Adipose tissue (tissue), 3 donors: ENCODE results near the gene POLD1. TPM values are rescaled to one million over a fixed set of nuclear protein-coding genes. Genes with fewer than 3 reads are reported as not detected.
A peak's percentile ranks its signal among the peaks of the same experiment; 100 is the strongest.

Experiments used
- H3K27ac ChIP-seq: one replicate; pipeline ENCODE4 v1.5.1; 2013; ENCODE audit warnings: low read depth, low read length
- WGBS, 3 donors: extraction: QIAGEN DNeasy Blood & Tissue Kit; methylation state at CpG; one replicate each; pipeline ENCODE4 v1.1.7; 2013; 5-methylcytosine and 5-hydroxymethylcytosine counted together
- polyA plus RNA-seq, 3 donors: library from polyadenylated mRNA; stranded (reverse); fragments of 200-250 nt; gene quantifications; one replicate each; pipeline ENCODE4 v1.2.3, GENCODE V29; 2013
- donor health status: healthy with polysubstance abuse.
- donor health status: Bipolar disorder and iron deficiency.
- donor health status: healthy.

POLD1 gene
- polyA plus RNA-seq, 3 donors = 12.1 to 23.8 (median 13.5) TPM

DNA sequence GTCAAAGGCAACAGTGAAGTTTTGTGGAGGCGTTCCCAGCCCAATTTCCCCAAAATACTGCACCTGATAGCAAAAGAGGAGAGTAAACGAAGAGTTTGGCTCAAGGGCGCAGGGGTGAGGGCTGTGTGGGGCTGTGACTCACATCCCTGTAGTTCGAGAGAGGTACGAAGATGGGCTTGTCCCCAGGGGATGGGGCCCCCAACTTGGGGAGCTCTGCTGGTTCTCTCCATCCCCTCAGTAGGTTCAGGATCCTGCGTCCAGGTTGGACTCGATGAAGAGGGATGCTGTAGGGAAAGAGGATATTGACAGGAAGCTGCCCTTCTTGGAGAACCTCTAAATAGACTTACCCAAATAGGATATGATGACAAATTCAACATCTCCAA lies 22.1 kb upstream of the POLD1 start:
- WGBS, 3 donors = 87 to 92% (median 87%) methylated on average over 7 of the region's 7 CpGs
- no peak overlapping the region for H3K27ac ChIP-seq

DNA sequence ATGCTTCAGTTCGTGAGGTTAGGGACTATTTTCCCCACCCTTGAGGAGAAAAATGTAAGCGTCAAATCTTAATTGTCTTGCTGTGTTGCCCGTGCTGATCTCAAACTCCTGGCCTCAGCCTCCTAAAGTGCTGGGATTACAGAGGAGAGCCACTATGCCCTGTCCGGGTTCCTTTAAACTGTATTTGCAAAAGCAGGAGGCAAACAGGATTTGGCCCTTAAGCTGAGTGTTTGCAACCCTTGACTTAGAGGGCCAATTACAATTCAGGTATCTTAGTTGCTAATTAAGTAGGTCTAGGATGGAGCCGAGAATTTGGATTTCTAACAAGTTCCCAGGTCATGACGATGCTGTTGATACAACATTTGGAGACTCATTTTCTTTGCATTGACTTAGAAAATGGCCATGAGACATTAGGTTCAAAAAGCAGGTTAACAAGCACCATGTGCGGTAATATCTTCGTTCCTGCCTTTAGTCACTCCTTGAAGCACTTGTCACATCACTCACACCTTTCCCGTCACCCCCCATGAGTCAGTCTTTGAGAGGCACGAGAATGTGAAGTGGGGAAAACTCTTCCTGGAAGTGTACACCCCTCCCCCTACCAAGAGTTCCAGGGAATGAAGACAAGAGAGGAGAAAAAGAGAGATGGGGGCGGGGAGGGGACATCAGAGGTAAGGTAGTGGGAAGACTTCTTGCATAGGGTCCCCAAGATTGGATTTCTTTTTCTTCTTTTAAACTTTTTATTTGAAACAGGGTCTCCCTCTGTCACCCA lies 21.3 kb upstream of the POLD1 start:
- H3K27ac ChIP-seq = no peak overlapping the region

DNA sequence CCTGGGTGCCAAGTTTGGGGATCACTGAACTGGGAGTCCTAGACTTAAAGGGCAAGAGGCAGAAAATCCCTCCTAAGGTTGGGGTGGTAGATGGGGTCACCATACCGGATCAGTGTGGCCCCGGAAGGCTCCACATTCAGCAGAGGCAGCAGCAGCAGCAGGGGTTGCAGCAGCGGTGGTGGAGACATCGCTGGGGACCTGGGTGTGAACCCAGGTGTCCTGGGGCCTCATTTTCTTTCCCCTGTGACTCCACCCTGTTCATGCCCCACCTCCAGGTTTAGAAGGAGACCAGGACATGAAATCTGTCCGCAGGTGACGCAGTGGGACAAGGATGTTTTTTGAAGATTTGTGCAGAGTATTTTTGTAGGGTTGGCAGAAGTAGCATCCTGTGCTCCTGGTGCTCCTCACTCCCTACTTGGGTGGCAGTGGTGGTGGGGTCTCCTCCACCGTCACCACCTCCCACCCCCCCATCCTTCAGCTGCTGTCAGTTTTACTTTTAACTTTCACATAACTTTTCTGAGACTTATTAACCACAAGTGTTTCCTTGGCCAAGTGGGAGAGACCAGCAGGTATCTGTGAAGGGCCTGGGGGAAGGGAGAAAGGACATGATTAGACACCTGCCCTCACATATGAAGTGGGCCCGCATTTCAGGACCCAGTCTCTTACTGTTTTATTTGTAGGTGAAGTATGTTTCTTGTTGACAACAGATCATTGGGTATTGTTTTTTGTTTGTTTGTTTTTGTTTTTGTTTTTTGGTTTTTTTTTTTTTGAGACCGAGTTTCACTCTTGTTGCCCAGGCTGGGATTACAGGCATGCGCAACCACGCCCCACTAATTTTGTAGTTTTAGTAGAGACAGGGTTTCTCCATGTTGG lies 18.5 kb upstream of the POLD1 start, which contains the start of gene NAPSA:
TSS of gene NAPSA (minus strand) at position 206 of the 873 bp plus-strand sequence. CDS start at position 188, 18 bp downstream.
- 81 to 83% (median 82%) methylated on average over 11 of the region's 11 CpGs for WGBS, 3 donors
- no peak within 1 kb of the TSS for H3K27ac ChIP-seq

More for the DNA sequence above, 21.3 kb upstream of the POLD1 start:
- WGBS, 3 donors = 70 to 74% (median 73%) methylated on average over 11 of the region's 11 CpGs

DNA sequence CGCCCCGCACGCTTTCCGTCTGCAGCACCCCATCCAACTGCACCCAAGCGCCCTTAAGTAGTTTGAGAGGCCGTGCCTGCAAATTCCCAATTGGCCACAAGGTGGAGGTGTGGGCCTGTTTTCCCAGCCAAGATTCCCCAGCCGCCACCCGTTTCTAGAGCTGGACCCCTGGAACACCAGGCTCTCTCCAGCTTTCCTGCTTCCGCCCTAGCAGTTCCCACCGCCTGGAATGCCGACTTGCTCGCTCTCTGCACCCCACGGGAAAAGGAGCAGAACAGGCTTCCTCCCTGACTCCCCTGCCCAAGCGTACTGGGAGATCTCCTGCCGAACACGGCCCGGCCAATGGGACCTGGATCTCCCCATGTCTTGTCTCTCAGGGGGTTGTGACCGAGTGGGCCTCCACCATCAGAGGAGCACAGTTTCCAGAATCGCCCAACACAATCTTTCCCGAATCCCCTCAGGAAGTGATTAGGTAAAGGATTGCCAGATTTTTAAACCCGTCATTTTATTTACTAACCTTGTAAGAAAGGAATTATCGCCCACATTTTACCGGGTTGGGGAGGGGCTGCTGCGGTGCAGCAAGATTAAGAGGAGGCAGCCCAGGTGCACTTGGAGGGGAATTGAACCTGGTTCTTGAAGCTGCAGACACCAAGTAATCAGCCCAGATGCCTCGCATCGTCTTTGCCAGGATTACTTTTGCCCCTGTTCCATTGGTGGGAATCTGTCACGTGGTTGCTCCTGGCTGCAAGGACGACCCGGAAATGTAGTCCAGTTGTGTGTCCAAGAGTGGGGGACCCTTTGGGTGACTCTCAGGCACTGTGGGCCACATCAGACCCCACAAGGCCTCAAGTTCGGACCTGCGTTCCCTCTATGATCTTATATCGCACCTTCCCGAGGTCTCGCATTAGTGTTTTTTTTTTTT lies 15.2 kb upstream of the POLD1 start:
- 4 to 11% (median 5%) methylated on average over 34 of the region's 34 CpGs for WGBS, 3 donors
- peak overlapping the region; percentile 29 for H3K27ac ChIP-seq

DNA sequence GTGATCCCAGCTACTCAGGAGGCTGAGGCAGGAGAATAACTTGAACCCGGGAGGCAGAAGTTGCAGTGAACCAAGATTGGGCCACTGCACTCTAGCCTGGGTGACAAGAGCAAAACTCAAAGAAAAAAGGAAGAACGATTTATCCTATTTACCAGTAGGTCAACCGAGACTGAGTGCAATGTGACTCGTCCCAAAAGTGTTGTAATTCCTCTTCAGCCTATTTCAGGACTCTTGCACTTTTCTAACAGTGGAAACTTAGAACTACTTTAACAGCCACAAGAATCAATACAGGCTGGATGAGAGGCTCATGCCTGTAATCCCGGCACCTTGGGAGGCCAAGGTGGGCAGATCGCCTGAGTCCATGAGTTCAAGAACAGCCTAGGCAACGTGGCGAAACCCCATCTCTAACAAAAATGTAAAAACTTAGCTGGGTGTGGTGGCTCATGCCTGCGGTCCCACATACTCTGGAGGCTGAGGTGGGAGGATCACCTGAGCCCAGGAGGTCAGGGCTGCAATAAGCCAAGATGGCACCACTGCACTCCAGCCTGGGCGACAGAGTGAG lies 12.2 kb upstream of the POLD1 start:
- no peak overlapping the region for H3K27ac ChIP-seq
- 73 to 86% (median 73%) methylated on average over 10 of the region's 10 CpGs for WGBS, 3 donors

DNA sequence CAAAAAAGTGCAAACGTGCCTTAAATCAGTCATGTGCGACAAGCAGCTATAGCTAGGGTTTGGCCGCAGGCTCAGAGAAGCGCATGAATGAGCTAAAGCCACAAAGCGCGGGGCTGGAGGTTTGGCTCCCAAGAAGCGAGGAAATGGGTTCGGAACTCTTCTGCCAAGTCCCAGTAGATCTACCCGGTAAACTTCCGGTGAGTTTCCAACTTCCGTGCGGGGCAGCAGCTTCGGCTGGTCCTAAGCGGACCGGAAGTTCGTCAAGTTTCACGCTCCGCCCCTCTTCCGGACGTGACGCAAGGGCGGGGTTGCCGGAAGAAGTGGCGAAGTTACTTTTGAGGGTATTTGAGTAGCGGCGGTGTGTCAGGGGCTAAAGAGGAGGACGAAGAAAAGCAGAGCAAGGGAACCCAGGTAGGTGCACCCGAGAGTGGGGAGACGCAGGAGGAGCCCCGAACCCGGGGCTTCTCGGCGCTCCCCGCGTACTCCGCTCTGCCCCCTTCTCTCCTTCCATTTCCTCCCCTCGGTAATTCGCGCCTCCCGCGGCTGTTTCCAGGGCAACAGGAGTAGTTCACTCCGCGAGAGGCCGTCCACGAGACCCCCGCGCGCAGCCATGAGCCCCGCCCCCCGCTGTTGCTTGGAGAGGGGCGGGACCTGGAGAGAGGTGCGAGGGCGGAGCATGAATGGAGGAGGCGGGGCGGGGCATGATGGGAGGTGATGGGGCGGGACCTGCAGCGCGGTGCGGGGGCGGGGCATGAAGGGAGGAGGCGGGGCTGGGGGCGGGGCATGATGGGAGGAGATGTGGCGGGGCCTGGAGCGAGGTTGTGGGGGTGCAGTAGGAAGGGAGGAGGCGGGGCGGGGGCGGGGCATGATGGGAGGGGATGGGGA lies 7.7 kb upstream of the POLD1 start, which contains the start of gene NR1H2:
TSS of gene NR1H2 (plus strand) at position 292 of the 885 bp plus-strand sequence. CDS start 1,149 bp downstream, outside the sequence.
- 1 to 2% (median 2%) methylated on average over 54 to 67 of the region's 67 CpGs for WGBS, 3 donors
- peak within 1 kb of the TSS; percentile 71 for H3K27ac ChIP-seq

DNA sequence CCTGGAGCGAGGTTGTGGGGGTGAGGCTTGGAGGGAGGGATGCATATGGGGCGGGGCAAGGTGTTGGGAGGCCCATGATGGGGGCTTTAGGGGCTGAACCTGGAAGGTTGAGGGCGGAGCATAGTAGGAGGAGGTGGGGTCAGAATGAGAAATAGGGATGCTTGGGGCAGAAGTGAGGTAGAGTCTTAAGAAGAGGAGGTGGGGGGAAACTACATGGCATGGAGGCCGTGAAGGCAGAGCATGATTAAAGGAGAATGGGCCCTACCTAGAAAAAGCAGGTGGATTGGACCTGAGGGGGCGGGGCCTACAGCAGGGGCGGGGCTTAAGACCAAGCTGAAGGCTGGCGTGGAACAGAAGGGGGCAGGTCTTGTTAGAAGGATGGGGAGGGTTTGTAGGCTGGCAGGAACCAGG lies 7.1 kb upstream of the POLD1 start:
- 42 to 60% (median 56%) methylated on average over 7 of the region's 7 CpGs for WGBS, 3 donors
- no peak overlapping the region for H3K27ac ChIP-seq

DNA sequence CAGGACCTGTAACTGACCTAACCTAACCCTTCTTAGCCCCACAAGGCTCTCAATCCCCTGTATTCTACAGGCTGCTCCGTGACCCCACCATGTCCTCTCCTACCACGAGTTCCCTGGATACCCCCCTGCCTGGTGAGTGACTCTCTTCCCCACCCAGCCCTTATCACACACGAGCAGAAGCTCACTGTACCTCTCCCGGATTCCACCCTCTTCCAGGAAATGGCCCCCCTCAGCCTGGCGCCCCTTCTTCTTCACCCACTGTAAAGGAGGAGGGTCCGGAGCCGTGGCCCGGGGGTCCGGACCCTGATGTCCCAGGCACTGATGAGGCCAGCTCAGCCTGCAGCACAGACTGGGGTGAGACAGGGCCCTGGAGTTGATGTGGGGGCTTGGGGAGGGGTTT lies 6.6 kb upstream of the POLD1 start:
- WGBS, 3 donors = 72 to 78% (median 74%) methylated on average over 9 of the region's 9 CpGs
- H3K27ac ChIP-seq = no peak overlapping the region

DNA sequence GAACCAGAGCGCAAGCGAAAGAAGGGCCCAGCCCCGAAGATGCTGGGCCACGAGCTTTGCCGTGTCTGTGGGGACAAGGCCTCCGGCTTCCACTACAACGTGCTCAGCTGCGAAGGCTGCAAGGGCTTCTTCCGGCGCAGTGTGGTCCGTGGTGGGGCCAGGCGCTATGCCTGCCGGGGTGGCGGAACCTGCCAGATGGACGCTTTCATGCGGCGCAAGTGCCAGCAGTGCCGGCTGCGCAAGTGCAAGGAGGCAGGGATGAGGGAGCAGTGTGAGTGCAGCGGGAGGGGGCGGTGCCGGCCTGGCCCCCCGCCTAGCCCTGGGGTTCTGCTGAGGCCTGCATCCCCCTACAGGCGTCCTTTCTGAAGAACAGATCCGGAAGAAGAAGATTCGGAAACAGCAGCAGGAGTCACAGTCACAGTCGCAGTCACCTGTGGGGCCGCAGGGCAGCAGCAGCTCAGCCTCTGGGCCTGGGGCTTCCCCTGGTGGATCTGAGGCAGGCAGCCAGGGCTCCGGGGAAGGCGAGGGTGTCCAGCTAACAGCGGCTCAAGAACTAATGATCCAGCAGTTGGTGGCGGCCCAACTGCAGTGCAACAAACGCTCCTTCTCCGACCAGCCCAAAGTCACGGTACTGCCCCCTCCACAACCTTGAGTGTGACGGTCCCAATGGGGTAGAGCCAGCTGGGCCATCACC lies 5.8 kb upstream of the POLD1 start:
- 92 to 93% (median 93%) methylated on average over 36 of the region's 36 CpGs for WGBS, 3 donors
- H3K27ac ChIP-seq = no peak overlapping the region

DNA sequence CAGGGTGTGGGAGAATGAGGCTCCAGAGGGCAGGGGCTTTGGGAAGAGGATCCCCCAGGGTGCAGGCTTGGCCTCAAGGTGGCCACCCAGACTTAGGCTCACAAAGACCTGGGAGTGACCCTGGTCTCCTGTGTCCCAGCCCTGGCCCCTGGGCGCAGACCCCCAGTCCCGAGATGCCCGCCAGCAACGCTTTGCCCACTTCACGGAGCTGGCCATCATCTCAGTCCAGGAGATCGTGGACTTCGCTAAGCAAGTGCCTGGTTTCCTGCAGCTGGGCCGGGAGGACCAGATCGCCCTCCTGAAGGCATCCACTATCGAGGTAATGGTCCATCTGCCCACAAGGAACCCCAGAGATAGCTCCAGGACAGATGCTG lies 5.3 kb upstream of the POLD1 start:
- no peak overlapping the region for H3K27ac ChIP-seq
- 91 to 95% (median 92%) methylated on average over 10 of the region's 10 CpGs for WGBS, 3 donors

DNA sequence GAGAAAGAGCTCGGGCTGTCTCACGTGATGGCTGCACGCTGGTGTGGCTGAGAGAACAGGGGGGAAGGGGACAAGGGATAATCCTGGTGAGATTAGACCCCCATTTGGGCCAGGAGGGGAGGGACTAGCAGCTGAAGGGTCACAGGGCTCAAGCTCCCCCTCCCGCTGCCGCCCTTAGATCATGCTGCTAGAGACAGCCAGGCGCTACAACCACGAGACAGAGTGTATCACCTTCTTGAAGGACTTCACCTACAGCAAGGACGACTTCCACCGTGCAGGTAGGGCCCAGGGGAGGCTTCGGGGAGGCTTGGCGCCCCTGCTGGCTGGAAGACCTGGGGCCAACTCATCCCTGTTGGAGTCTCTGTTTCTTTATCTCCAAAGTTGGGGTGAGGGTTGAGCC lies 4.5 kb upstream of the POLD1 start:
- WGBS, 3 donors = 92 to 97% (median 95%) methylated on average over 11 of the region's 11 CpGs
- no peak overlapping the region for H3K27ac ChIP-seq

DNA sequence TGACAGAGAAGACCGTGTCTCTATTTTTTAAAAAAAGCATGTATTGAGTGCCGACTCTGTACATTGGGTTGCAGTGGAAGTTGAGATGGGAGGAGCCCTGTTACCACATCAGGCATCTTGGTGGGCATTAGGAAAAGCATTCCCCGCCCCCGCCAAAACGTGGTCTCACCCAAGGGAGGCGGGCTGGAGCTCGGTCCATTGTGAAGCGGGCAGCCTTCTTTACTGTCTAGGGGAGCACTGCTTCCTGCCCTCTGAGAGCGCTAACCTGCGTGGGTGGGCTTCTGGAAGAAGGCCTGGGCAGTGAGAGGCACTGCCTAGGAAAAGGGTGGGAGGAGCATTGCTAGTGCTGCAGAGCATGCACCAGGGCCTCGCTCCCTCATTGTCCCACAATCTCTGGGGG lies 4.0 kb upstream of the POLD1 start:
- WGBS, 3 donors = 71 to 85% (median 73%) methylated on average over 11 of the region's 11 CpGs
- no peak overlapping the region for H3K27ac ChIP-seq

DNA sequence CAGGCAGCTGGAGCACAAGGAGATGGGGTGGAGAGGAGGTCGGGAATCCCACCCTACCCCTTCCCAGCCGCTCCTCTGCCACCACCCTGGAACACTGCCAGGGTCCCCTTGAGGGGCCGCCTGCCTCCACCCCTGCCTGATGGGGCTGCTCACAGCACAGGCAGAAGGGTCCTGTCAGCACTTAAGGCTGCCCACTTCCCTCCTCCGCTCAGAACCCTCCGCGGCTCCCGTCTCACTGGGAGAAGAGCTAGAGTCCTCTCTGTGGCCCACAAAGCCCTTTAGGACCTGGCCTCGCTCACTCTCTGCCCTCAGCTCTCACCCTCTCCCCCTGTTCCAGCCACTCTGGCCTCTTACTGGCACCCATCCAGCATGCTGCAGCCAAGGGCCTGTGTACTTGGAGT lies 3.4 kb upstream of the POLD1 start:
- WGBS, 3 donors = 73 to 86% (median 76%) methylated on average over 8 of the region's 8 CpGs
- no peak overlapping the region for H3K27ac ChIP-seq

DNA sequence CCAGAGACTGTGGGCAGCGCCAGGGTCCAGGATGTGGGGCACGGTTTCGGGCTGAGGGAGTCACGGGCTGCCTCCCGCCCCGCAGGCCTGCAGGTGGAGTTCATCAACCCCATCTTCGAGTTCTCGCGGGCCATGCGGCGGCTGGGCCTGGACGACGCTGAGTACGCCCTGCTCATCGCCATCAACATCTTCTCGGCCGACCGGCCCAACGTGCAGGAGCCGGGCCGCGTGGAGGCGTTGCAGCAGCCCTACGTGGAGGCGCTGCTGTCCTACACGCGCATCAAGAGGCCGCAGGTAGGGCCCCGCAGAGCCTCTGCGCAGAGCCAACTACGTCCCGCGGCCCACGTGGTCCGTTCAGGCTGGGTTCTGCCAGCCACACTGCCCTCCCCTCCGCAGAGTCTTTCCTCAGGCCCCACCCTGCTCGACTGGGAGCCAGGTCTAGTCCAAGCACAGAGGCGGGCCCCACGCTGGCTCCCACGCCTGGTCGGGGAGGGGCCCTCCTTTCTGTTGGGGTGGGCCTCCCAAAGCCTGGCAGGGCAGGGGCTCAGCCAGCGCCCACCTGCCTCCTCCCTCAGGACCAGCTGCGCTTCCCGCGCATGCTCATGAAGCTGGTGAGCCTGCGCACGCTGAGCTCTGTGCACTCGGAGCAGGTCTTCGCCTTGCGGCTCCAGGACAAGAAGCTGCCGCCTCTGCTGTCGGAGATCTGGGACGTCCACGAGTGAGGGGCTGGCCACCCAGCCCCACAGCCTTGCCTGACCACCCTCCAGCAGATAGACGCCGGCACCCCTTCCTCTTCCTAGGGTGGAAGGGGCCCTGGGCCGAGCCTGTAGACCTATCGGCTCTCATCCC lies 2.0 kb upstream of the POLD1 start:
- H3K27ac ChIP-seq = no peak overlapping the region
- 90 to 93% (median 91%) methylated on average over 58 of the region's 58 CpGs for WGBS, 3 donors

DNA sequence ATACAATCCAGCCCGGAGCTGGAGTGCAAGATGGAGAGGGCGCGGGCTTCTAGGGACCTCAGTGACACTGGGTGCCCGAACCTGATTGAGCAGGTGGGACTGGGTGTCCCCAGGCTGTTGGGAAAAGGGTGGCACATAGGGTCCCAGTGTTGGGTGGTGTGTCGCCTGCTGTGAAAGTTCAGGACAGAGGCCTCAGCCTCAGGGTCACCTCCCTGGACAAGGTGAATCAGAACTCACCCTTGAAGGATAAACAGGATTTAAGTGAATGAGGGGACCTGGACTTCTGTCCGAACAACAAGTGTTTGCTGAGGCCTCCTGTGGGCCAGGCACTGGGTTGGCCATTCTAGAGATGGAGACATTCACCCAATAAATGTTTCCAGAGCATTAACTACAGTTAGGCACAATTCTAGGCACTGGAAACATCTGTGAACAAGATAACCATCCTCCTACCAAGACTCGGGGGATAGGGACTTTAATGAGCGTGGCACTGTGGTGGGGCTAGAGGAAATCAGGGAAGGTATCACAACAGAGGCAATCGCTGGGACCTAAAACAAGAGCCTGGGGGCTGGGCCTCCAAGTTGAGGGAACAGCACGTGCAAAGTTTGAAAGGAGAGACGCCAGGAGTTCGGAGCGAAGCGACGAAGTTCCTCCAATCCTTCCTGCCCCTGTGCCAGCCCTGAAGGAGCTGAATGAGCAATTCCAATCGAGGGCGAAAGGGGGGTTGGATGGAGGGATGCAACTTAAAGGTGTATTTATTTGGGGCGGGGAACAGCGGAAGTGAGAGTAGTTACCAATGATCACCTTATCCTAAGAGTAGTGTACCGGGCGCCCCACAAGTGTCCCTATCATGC lies 921 bp upstream of the POLD1 start:
- H3K27ac ChIP-seq = no peak overlapping the region
- WGBS, 3 donors = 44 to 55% (median 55%) methylated on average over 21 of the region's 21 CpGs
